Neuronal stem cell (in vitro differentiated cells): ENCODE results near the gene CAMK2A.
A peak's percentile ranks its signal among the peaks of the same experiment; 100 is the strongest.

Experiments used
- DNase-seq: peaks from one replicate; pipeline ENCODE4 v3.0.0-alpha.2; 2013; ENCODE audit warnings: low spot score
- H2AFZ ChIP-seq: one replicate; pipeline ENCODE4 v1.6.1; 2013; ENCODE audit warnings: mild to moderate bottlenecking, low read length, inconsistent platforms
- H2AK5ac ChIP-seq: 2 replicates; pipeline ENCODE4 v1.6.1; 2013; ENCODE audit warnings: low read depth, mild to moderate bottlenecking, inconsistent platforms, low read length, moderate library complexity, mixed read lengths
- H2BK120ac ChIP-seq: 2 replicates; pipeline ENCODE4 v1.6.1; 2013; ENCODE audit warnings: low read depth, mild to moderate bottlenecking, inconsistent platforms, low read length, moderate library complexity, mixed read lengths
- H2BK12ac ChIP-seq: one replicate; pipeline ENCODE4 v1.6.1; 2013; ENCODE audit warnings: low read length, inconsistent platforms
- H2BK15ac ChIP-seq: 2 replicates; pipeline ENCODE4 v1.6.1; 2013; ENCODE audit warnings: mild to moderate bottlenecking, low read length, inconsistent platforms, mixed read lengths
- H2BK5ac ChIP-seq: one replicate; pipeline ENCODE4 v1.6.1; 2013; ENCODE audit warnings: inconsistent platforms, mild to moderate bottlenecking, low read length, moderate library complexity
- H3K14ac ChIP-seq: one replicate; pipeline ENCODE4 v1.6.1; 2013; ENCODE audit warnings: low read length, inconsistent platforms
- H3K18ac ChIP-seq: 2 replicates; pipeline ENCODE4 v1.6.1; 2013; ENCODE audit warnings: low read length, inconsistent platforms
- H3K23ac ChIP-seq: 2 replicates; pipeline ENCODE4 v1.6.1; 2013; ENCODE audit warnings: low read depth, mild to moderate bottlenecking, mixed read lengths, low read length, inconsistent platforms; ENCODE audit not compliant: poor library complexity
- H3K27ac ChIP-seq: replicated peaks from 3 replicates; pipeline ENCODE4 v1.5.1; 2013; ENCODE audit warnings: low read length, inconsistent platforms
- H3K27me3 ChIP-seq, 3 experiments: 2 replicates each; pipeline ENCODE4 v1.6.1; 2013; ENCODE audit warnings: low read length in 3 of 3, mild to moderate bottlenecking in 2 of 3, inconsistent platforms in 1 of 3, low read depth in 1 of 3, mixed read lengths in 1 of 3, moderate library complexity in 1 of 3; ENCODE audit not compliant: control insufficient read depth in 3 of 3, insufficient read depth in 3 of 3
- H3K36me3 ChIP-seq, 2 donors: replicated peaks in 1 of 2; 2 replicates each; pipeline ENCODE4 v1.6.1; 2013; ENCODE audit warnings: low read length in 2 of 2; ENCODE audit not compliant: control insufficient read depth in 2 of 2, insufficient read depth in 2 of 2
- H3K4ac ChIP-seq: 2 replicates; pipeline ENCODE4 v1.6.1; 2013; ENCODE audit warnings: inconsistent platforms, mild to moderate bottlenecking, low read length, moderate library complexity
- H3K4me1 ChIP-seq, 2 donors: 1 replicate in 1 of 2; 2 replicates in 1 of 2; pipeline ENCODE4 v1.6.1; 2013; ENCODE audit warnings: low read length in 2 of 2, low read depth in 1 of 2; ENCODE audit not compliant: control insufficient read depth in 2 of 2, insufficient read depth in 1 of 2
- H3K4me2 ChIP-seq: one replicate; pipeline ENCODE4 v1.6.1; 2013; ENCODE audit warnings: mild to moderate bottlenecking, low read length, inconsistent platforms; ENCODE audit not compliant: insufficient read depth, poor library complexity, severe bottlenecking
- H3K4me3 ChIP-seq, 2 donors: 2 replicates each; pipeline ENCODE4 v1.5.1; 2013; ENCODE audit warnings: low read length in 2 of 2, mild to moderate bottlenecking in 2 of 2, inconsistent platforms in 1 of 2, moderate library complexity in 1 of 2
- H3K79me1 ChIP-seq: one replicate; pipeline ENCODE4 v1.6.1; 2013; ENCODE audit warnings: low read depth, mild to moderate bottlenecking, inconsistent platforms, low read length, moderate library complexity
- H3K9ac ChIP-seq: one replicate; pipeline ENCODE4 v1.6.1; 2013; ENCODE audit warnings: mild to moderate bottlenecking, low read depth, low read length, inconsistent platforms; ENCODE audit not compliant: poor library complexity
- H3K9me3 ChIP-seq, 2 donors: replicated peaks in 1 of 2; 2 replicates each; pipeline versions ENCODE3 to v1.6.1; 2013; ENCODE audit warnings: low read length in 2 of 2, mild to moderate bottlenecking in 2 of 2, inconsistent platforms in 1 of 2, low read depth in 1 of 2, mixed read lengths in 1 of 2, moderate library complexity in 1 of 2; ENCODE audit not compliant: control insufficient read depth in 2 of 2, insufficient read depth in 1 of 2
- H4K8ac ChIP-seq: one replicate; pipeline ENCODE4 v1.6.1; 2013; ENCODE audit warnings: low read depth, mild to moderate bottlenecking, inconsistent platforms, low read length, moderate library complexity
- H4K91ac ChIP-seq: one replicate; pipeline ENCODE4 v1.6.1; 2013; ENCODE audit warnings: low read length, low read depth, mild to moderate bottlenecking, inconsistent platforms; ENCODE audit not compliant: poor library complexity
- WGBS, 2 donors: extraction: QIAGEN DNeasy Blood & Tissue Kit; methylation state at CpG; one replicate each; pipeline ENCODE4 v1.1.7; 2013; ENCODE audit warnings: missing lambda C conversion rate in 2 of 2, mixed read lengths in 1 of 2; ENCODE audit not compliant: insufficient read length in 2 of 2, insufficient replicate concordance in 1 of 2; ENCODE audit errors: extremely low coverage in 2 of 2; 5-methylcytosine and 5-hydroxymethylcytosine counted together

CAMK2A gene

DNA sequence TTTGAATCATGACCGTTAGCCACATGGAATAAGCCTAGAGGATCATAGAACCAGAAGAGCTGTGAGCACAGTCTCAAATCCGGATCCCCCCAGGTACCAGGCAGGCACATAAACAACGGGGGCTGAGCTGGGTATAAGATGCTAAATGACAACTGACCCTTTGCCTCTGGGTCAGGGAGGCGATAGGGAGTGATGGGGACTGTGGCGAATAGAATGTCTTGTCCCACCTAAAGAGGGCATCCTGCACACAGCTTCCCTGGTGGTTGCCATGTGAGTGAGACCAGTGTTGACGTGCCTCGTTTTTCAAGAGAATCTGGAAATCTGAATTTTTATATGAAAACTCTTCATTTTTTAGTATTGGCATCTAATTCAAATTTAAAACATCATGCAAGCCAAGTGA is 66.1 kb downstream of the CAMK2A start:
- Histone ChIP-seq H2AFZ (no peak overlapping the region), H3K9me3 (no peaks in the 10 kb centered on the region), H2BK15ac (no peak overlapping the region), H3K27me3 (no peaks in the 10 kb centered on the region), H3K14ac (no peak overlapping the region), H4K91ac (no peak overlapping the region), H2BK12ac (no peak overlapping the region), H3K4me2 (no peak overlapping the region), H3K4ac (no peak overlapping the region), H3K18ac (no peak overlapping the region), H3K27ac (no peak overlapping the region), H3K9ac (no peak overlapping the region), H3K4me1 (peaks cover 1 to 4% of the 10 kb centered on the region in 2 donors), H2BK5ac (no peak overlapping the region), H3K36me3 (no peaks in the 10 kb centered on the region), H3K23ac (no peak overlapping the region), H3K79me1 (peaks cover 1% of the 10 kb centered on the region), H2BK120ac (no peak overlapping the region), H3K4me3 (no peak overlapping the region), H4K8ac (no peak overlapping the region), H2AK5ac (no peak overlapping the region)
- DNase-seq: no peak
- WGBS, 2 donors: no CpG with 5 or more reads among the region's 7 CpGs

DNA sequence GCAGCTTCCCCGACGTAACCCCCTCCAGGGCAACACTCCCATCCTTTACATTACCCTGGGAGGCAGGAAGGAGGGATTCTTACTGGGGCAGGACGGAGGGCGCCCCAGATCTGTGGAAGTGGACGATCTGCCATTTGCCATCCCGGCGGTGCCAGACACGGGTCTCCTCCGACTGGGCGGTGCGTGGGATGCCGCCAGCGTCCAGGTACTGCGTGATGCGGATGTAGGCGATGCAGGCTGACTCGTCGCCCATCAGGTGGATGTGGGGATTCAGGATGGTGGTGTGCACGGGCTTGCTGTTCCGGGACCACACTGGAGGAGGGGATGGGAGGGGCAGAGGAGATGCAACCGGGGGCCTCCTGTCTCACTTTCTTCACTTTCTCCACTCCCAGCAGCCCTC is 66.7 kb downstream of the CAMK2A start:
- Histone ChIP-seq H4K8ac (no peak overlapping the region), H3K27me3 (peaks cover 0 to under 1% (median 0%) of the 10 kb centered on the region in 3 experiments), H3K4me1 (peaks cover 1 to 4% of the 10 kb centered on the region in 2 donors), H3K4me3 (no peak overlapping the region), H2BK5ac (no peak overlapping the region), H3K9me3 (no peaks in the 10 kb centered on the region), H3K4me2 (no peak overlapping the region), H3K27ac (no peak overlapping the region), H4K91ac (no peak overlapping the region), H2BK12ac (peak overlapping the region; percentile 31), H3K18ac (peak overlapping the region; percentile 51), H3K79me1 (peaks cover 1% of the 10 kb centered on the region), H3K14ac (peak overlapping the region; percentile 63), H3K4ac (no peak overlapping the region), H3K36me3 (no peaks in the 10 kb centered on the region), H2BK15ac (no peak overlapping the region), H2BK120ac (no peak overlapping the region), H2AK5ac (peak overlapping the region; percentile 86), H3K23ac (peak overlapping the region; percentile 93), H3K9ac (no peak overlapping the region), H2AFZ (no peak overlapping the region)
- no peak for DNase-seq
- no CpG with 5 or more reads among the region's 21 CpGs for WGBS, 2 donors

DNA sequence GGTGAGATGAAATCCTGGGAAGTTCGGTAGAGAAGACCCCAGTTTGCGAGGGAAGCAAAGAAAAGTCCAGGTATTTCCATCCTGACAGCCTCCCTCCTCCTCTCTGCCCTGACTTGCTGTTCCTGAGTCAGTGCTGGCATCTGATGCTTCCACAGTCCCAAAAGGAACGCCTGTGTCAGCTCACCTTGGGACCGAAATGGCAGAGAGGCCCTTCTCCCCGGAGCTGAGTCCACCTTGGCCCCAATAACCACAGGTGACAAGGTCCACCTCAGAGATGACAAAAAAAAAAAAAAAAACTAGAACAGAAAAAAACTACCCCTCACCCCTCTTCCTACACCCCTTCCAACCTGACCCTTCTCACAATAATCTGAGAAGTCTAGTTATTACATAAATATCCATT is 68.1 kb downstream of the CAMK2A start:
- H2AK5ac ChIP-seq: no peak overlapping the region
- peaks cover 1 to 4% of the 10 kb centered on the region in 2 donors for H3K4me1 ChIP-seq
- no peak overlapping the region for H4K91ac ChIP-seq
- no peak overlapping the region for H2BK15ac ChIP-seq
- H3K18ac ChIP-seq: no peak overlapping the region
- peaks cover 0 to 13% (median 0%) of the 10 kb centered on the region in 3 experiments for H3K27me3 ChIP-seq
- H2BK12ac ChIP-seq: no peak overlapping the region
- no peak overlapping the region for H3K4me2 ChIP-seq
- H3K14ac ChIP-seq: no peak overlapping the region
- no peak for DNase-seq
- H3K23ac ChIP-seq: no peak overlapping the region
- no peak overlapping the region for H3K4ac ChIP-seq
- no peaks in the 10 kb centered on the region for H3K36me3 ChIP-seq
- no peak overlapping the region for H2AFZ ChIP-seq
- no peaks in the 10 kb centered on the region for H3K9me3 ChIP-seq
- no peak overlapping the region for H2BK120ac ChIP-seq
- H3K4me3 ChIP-seq: no peak overlapping the region
- no peak overlapping the region for H3K27ac ChIP-seq
- WGBS, 2 donors: no CpG with 5 or more reads among the region's 5 CpGs
- no peak overlapping the region for H4K8ac ChIP-seq
- no peak overlapping the region for H3K9ac ChIP-seq
- H3K79me1 ChIP-seq: peaks cover 1% of the 10 kb centered on the region
- H2BK5ac ChIP-seq: no peak overlapping the region

DNA sequence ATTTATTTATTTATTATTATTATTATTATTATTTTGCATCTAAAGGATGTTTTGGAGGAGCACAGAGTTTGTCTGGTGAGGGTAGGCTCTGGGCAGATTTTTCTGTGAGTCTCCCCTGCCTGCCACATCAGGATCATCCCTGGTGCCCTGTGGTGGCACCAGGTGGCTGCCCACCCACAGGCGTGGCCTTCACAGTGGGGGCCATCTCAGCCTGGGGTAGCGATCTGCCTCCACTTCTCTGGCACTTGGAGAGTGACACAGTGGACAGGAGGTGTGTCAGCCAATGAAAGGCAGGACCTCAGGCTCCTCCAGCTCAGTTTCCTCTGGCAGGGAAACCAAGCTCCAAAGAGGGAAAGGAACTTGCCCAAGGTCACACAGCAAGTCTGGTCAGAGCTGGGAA is 69.7 kb downstream of the CAMK2A start:
- Histone ChIP-seq H3K4ac (no peak overlapping the region), H3K18ac (peak overlapping the region; percentile 32), H3K4me2 (no peak overlapping the region), H2AFZ (no peak overlapping the region), H3K27me3 (peaks cover 0 to 13% (median 0%) of the 10 kb centered on the region in 3 experiments), H2BK5ac (no peak overlapping the region), H3K79me1 (peaks cover 1% of the 10 kb centered on the region), H4K91ac (no peak overlapping the region), H3K14ac (no peak overlapping the region), H4K8ac (no peak overlapping the region), H3K9me3 (no peaks in the 10 kb centered on the region), H2BK120ac (no peak overlapping the region), H3K4me1 (peaks cover 1 to 4% of the 10 kb centered on the region in 2 donors), H3K36me3 (no peaks in the 10 kb centered on the region), H3K4me3 (no peak overlapping the region), H2BK12ac (no peak overlapping the region), H3K23ac (no peak overlapping the region), H3K27ac (no peak overlapping the region), H2BK15ac (peak overlapping the region; percentile 8), H3K9ac (peak overlapping the region; percentile 73), H2AK5ac (peak overlapping the region; percentile 68)
- DNase-seq: no peak
- WGBS, 2 donors: no CpG with 5 or more reads among the region's 2 CpGs
